HEK293 (cell line): ENCODE results near the gene TPCN2.

Experiments
- CTCF ChIA-PET: fragments of 350-600 bp; formaldehyde crosslinking; extraction: SDS; loops from one replicate; lab custom pipeline; 2021; ENCODE audit warnings: antibody characterized with exemption; lab: Yijun Ruan, JAX
- POLR2A ChIA-PET: fragments of 300-600 bp; formaldehyde crosslinking; extraction: SDS; loops from one replicate; lab custom pipeline; 2020; ENCODE audit warnings: antibody characterized with exemption, inconsistent platforms; lab: Yijun Ruan, JAX
- H3K27ac ChIP-seq: fragments of 200-500 bp; sonication (Bioruptor generic); 2 replicates; pipeline ENCODE4 v1.5.1; 2014; ENCODE audit warnings: low read depth, low read length, control low read depth, inconsistent platforms; ENCODE audit errors: extremely low read depth
- H3K36me3 ChIP-seq, 2 experiments: fragments of 200-500 bp in 1 of 2; sonication (Bioruptor generic) in 1 of 2; 1 replicate in 1 of 2; 2 replicates in 1 of 2; pipeline ENCODE4 v1.5.1; 2014 to 2017; ENCODE audit warnings: inconsistent platforms in 2 of 2, low read length in 2 of 2; ENCODE audit not compliant: control insufficient read depth in 2 of 2, insufficient read depth in 1 of 2
- H3K4me1 ChIP-seq: fragments of 200-500 bp; sonication (Bioruptor generic); 2 replicates; pipeline ENCODE4 v1.5.1; 2014; ENCODE audit warnings: mild to moderate bottlenecking, low read length, inconsistent platforms; ENCODE audit not compliant: control insufficient read depth, insufficient read depth
- H3K4me3 ChIP-seq: 2 replicates; pipeline ENCODE4 v1.5.1; 2011; ENCODE audit warnings: low read depth, mild to moderate bottlenecking, control low read depth, low read length, moderate library complexity
- H3K9me3 ChIP-seq: fragments of 200-500 bp; sonication (Bioruptor generic); 2 replicates; pipeline ENCODE4 v1.5.1; 2014; ENCODE audit warnings: low read depth, low read length, inconsistent platforms; ENCODE audit not compliant: control insufficient read depth, insufficient read depth
- GLI4 ChIP-seq: fragments of 450-650 bp; formaldehyde crosslinking; IDR thresholded peaks from 2 replicates; pipeline ENCODE4 v1.5.1; 2016; ENCODE audit warnings: missing biosample characterization, missing genetic modification characterization
- SCRT1 ChIP-seq: fragments of 450-650 bp; formaldehyde crosslinking; IDR thresholded peaks from 2 replicates; pipeline ENCODE4 v1.5.1; 2016; ENCODE audit warnings: missing biosample characterization, missing genetic modification characterization, borderline replicate concordance
- SETDB1 ChIP-seq: IDR thresholded peaks from one replicate; pipeline ENCODE4 v1.6.1; 2017; ENCODE audit warnings: mild to moderate bottlenecking, low read length, moderate library complexity, mixed read lengths; ENCODE audit not compliant: insufficient read length
- SP3 ChIP-seq: fragments of 450-650 bp; formaldehyde crosslinking; IDR thresholded peaks from 2 replicates; pipeline ENCODE4 v1.5.1; 2016; ENCODE audit warnings: missing biosample characterization, missing genetic modification characterization
- ZFP37 ChIP-seq: fragments of 450-650 bp; formaldehyde crosslinking; IDR thresholded peaks from 2 replicates; pipeline ENCODE4 v1.5.1; 2016; ENCODE audit warnings: missing biosample characterization, missing genetic modification characterization
- ZNF112 ChIP-seq: fragments of 450-650 bp; formaldehyde crosslinking; IDR thresholded peaks from 2 replicates; pipeline ENCODE4 v1.5.0; 2017; ENCODE audit warnings: missing biosample characterization, missing genetic modification characterization
- ZNF157 ChIP-seq: fragments of 450-650 bp; formaldehyde crosslinking; IDR thresholded peaks from 2 replicates; pipeline ENCODE4 v1.5.1; 2016; ENCODE audit warnings: missing biosample characterization, missing genetic modification characterization
- ZNF202 ChIP-seq: fragments of 450-650 bp; formaldehyde crosslinking; IDR thresholded peaks from 2 replicates; pipeline ENCODE4 v1.5.1; 2016; ENCODE audit warnings: missing biosample characterization, missing genetic modification characterization, borderline replicate concordance
- ZNF350 ChIP-seq: fragments of 450-650 bp; formaldehyde crosslinking; IDR thresholded peaks from 2 replicates; pipeline ENCODE4 v1.5.0; 2017; ENCODE audit warnings: missing biosample characterization, mild to moderate bottlenecking, missing genetic modification characterization
- ZNF37A ChIP-seq: fragments of 450-650 bp; IDR thresholded peaks from 2 replicates; pipeline ENCODE4 v1.5.1; 2018; ENCODE audit warnings: missing biosample characterization, missing genetic modification characterization
- ZNF558 ChIP-seq: fragments of 450-650 bp; formaldehyde crosslinking; IDR thresholded peaks from 2 replicates; pipeline ENCODE4 v1.5.1; 2016; ENCODE audit warnings: missing biosample characterization, missing genetic modification characterization
- ZNF785 ChIP-seq: fragments of 450-650 bp; formaldehyde crosslinking; IDR thresholded peaks from 2 replicates; pipeline ENCODE4 v1.5.1; 2016; ENCODE audit warnings: missing biosample characterization, missing genetic modification characterization
- ZNF791 ChIP-seq: fragments of 450-650 bp; formaldehyde crosslinking; IDR thresholded peaks from 2 replicates; pipeline ENCODE4 v1.5.1; 2016; ENCODE audit warnings: missing biosample characterization, missing genetic modification characterization
- TF ChIP-seq, protein P1 (sequence below): fragments of 450-650 bp; formaldehyde crosslinking; IDR thresholded peaks from 2 replicates; pipeline ENCODE4 v1.5.1; 2017; ENCODE audit warnings: missing biosample characterization, missing genetic modification characterization
- TF ChIP-seq, protein P2 (sequence below): IDR thresholded peaks from 2 replicates; pipeline ENCODE4 v1.6.1; 2011; ENCODE audit warnings: mild to moderate bottlenecking, low read depth, low read length, borderline replicate concordance
- TF ChIP-seq, protein P3 (sequence below): sonication (generic); formaldehyde crosslinking; IDR thresholded peaks from 2 replicates; pipeline ENCODE4 v1.8.1; 2022; ENCODE audit warnings: mild to moderate bottlenecking, moderate library complexity, missing genetic modification reagents
- TF ChIP-seq, protein P4 (sequence below): fragments of 450-650 bp; formaldehyde crosslinking; IDR thresholded peaks from 2 replicates; pipeline ENCODE4 v1.5.1; 2016; ENCODE audit warnings: missing biosample characterization, missing genetic modification characterization
- TF ChIP-seq, protein P5 (sequence below): fragments of 450-650 bp; formaldehyde crosslinking; IDR thresholded peaks from 2 replicates; pipeline ENCODE4 v1.5.1; 2017; ENCODE audit warnings: missing biosample characterization, missing genetic modification characterization
- TF ChIP-seq, protein P6 (sequence below): fragments of 450-650 bp; formaldehyde crosslinking; IDR thresholded peaks from 2 replicates; pipeline ENCODE4 v1.5.1; 2016; ENCODE audit warnings: missing biosample characterization, missing genetic modification characterization, low read depth
- TF ChIP-seq, protein P7 (sequence below): fragments of 450-650 bp; formaldehyde crosslinking; IDR thresholded peaks from 2 replicates; pipeline ENCODE4 v1.5.1; 2016; ENCODE audit warnings: missing biosample characterization, missing genetic modification characterization

Gene TPCN2

DNA sequence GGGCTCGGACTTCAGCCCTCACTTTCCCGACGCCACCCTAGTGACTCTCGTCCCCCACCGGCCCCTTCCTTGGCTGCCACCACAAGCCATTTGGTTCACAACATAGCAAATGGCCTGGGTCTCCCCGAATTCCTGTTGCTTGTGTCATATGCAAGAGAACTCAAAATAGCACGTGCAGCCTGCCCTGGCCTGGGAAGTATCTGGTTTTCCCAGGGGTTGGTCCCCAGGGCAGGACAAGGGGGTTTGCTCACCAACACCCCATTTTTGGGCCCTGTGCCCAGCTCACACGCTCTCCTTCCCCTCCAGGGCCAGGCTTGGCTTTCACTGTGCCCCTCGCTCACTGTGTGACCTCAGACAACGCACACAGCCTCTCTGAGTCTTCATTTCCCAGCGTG, 12.8 kb upstream of the TPCN2 start:
- ChIA-PET POLR2A (interaction anchor here (1.5 kb wide), 1 partner anchor 13 kb away, joined by 6 read pairs; the partner anchor contains the start of gene TPCN2), CTCF (interaction anchor here (0.6 kb wide), 2 partner anchors 11 to 29 kb away, joined by 3 read pairs; no protein-coding TSS in a partner anchor)
- Histone ChIP-seq H3K4me1 (no peaks in the 10 kb centered on the region), H3K4me3 (no peak overlapping the region), H3K36me3 (no peaks in the 10 kb centered on the region), H3K27ac (no peak overlapping the region)
- TF ChIP-seq SCRT1 (no peak), ZNF791 (tag by site-specific recombination) (no peak)
- TF ChIP-seq, all 188 proteins: peak for 0
- H3K9me3 ChIP-seq = no peaks in the 10 kb centered on the region

DNA sequence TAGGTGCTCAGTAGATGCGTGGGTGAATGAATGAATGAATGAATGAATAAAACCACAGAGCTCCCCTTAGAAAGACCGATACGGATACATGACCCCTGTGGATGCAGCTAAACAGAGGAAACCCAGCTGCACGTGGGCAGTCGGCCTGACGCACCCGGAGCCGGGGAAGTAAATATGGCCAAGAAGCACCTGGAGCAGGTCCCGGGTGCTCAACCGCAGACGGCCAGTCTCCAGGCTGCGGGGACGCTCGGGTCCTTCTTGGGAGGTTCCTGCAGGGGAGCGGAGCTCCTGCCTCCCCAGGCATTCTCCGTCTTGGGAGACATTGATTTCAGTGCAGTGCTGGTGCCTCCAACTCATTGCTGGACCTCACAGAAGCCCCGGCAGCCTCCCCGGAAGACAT, 11.7 kb upstream of the TPCN2 start:
- TF ChIP-seq ZNF37A (tag by site-specific recombination) = no peak
- no peak for TF ChIP-seq GLI4
- no peak for TF ChIP-seq ZNF785 (tag by site-specific recombination)
- TF ChIP-seq ZNF202 = no peak
- TF ChIP-seq, protein P1, sequence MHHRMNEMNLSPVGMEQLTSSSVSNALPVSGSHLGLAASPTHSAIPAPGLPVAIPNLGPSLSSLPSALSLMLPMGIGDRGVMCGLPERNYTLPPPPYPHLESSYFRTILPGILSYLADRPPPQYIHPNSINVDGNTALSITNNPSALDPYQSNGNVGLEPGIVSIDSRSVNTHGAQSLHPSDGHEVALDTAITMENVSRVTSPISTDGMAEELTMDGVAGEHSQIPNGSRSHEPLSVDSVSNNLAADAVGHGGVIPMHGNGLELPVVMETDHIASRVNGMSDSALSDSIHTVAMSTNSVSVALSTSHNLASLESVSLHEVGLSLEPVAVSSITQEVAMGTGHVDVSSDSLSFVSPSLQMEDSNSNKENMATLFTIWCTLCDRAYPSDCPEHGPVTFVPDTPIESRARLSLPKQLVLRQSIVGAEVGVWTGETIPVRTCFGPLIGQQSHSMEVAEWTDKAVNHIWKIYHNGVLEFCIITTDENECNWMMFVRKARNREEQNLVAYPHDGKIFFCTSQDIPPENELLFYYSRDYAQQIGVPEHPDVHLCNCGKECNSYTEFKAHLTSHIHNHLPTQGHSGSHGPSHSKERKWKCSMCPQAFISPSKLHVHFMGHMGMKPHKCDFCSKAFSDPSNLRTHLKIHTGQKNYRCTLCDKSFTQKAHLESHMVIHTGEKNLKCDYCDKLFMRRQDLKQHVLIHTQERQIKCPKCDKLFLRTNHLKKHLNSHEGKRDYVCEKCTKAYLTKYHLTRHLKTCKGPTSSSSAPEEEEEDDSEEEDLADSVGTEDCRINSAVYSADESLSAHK (tag by site-specific recombination) = no peak
- TF ChIP-seq, protein P2, sequence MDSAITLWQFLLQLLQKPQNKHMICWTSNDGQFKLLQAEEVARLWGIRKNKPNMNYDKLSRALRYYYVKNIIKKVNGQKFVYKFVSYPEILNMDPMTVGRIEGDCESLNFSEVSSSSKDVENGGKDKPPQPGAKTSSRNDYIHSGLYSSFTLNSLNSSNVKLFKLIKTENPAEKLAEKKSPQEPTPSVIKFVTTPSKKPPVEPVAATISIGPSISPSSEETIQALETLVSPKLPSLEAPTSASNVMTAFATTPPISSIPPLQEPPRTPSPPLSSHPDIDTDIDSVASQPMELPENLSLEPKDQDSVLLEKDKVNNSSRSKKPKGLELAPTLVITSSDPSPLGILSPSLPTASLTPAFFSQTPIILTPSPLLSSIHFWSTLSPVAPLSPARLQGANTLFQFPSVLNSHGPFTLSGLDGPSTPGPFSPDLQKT = no peak
- TF ChIP-seq ZNF791 (tag by site-specific recombination) = no peak
- no peak for TF ChIP-seq SP3 (tag by site-specific recombination)
- no peak for TF ChIP-seq ZNF558 (tag by site-specific recombination)
- no peaks in the 10 kb centered on the region for H3K4me1 ChIP-seq
- no peaks in the 10 kb centered on the region for H3K36me3 ChIP-seq
- ChIA-PET CTCF (no interaction called here), POLR2A (interaction anchor here (1.5 kb wide), 1 partner anchor 12 kb away, joined by 6 read pairs; the partner anchor contains the start of gene TPCN2)
- H3K4me3 ChIP-seq = no peak overlapping the region
- no peak overlapping the region for H3K27ac ChIP-seq
- H3K9me3 ChIP-seq = no peaks in the 10 kb centered on the region

DNA sequence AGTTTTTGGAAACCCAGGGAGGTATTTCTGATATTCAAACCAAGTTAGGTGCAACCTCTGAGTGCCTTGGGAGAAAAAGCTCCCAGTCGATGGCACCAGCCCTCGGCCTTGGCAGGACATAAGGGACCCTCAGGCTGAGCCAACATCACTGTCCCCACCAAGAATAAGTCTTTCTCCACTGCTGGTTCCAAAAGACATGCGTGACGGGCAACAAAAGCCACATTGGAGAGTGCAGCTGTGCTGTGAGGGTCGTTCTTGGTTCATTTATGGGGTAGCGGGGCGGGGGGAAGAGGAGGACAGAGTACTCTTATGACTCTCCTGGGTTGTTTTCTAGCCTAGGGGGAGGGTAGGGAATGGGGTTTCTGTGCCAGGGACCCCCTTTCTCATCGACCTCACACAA, 11.2 kb upstream of the TPCN2 start:
- no peaks in the 10 kb centered on the region for H3K36me3 ChIP-seq
- ChIA-PET CTCF (no interaction called here), POLR2A (no interaction called here)
- H3K27ac ChIP-seq = no peak overlapping the region
- H3K4me1 ChIP-seq = no peaks in the 10 kb centered on the region
- no peaks in the 10 kb centered on the region for H3K9me3 ChIP-seq
- no peak overlapping the region for H3K4me3 ChIP-seq
- TF ChIP-seq, protein P3, sequence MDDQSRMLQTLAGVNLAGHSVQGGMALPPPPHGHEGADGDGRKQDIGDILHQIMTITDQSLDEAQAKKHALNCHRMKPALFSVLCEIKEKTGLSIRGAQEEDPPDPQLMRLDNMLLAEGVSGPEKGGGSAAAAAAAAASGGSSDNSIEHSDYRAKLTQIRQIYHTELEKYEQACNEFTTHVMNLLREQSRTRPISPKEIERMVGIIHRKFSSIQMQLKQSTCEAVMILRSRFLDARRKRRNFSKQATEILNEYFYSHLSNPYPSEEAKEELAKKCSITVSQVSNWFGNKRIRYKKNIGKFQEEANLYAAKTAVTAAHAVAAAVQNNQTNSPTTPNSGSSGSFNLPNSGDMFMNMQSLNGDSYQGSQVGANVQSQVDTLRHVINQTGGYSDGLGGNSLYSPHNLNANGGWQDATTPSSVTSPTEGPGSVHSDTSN (CRISPR knock-in tag) = no peak
- TF ChIP-seq ZNF157 (tag by site-specific recombination) (no peak), ZFP37 (tag by site-specific recombination) (no peak), SETDB1 (no peak), ZNF350 (tag by site-specific recombination) (no peak), ZNF112 (tag by site-specific recombination) (no peak)
- TF ChIP-seq, protein P4, sequence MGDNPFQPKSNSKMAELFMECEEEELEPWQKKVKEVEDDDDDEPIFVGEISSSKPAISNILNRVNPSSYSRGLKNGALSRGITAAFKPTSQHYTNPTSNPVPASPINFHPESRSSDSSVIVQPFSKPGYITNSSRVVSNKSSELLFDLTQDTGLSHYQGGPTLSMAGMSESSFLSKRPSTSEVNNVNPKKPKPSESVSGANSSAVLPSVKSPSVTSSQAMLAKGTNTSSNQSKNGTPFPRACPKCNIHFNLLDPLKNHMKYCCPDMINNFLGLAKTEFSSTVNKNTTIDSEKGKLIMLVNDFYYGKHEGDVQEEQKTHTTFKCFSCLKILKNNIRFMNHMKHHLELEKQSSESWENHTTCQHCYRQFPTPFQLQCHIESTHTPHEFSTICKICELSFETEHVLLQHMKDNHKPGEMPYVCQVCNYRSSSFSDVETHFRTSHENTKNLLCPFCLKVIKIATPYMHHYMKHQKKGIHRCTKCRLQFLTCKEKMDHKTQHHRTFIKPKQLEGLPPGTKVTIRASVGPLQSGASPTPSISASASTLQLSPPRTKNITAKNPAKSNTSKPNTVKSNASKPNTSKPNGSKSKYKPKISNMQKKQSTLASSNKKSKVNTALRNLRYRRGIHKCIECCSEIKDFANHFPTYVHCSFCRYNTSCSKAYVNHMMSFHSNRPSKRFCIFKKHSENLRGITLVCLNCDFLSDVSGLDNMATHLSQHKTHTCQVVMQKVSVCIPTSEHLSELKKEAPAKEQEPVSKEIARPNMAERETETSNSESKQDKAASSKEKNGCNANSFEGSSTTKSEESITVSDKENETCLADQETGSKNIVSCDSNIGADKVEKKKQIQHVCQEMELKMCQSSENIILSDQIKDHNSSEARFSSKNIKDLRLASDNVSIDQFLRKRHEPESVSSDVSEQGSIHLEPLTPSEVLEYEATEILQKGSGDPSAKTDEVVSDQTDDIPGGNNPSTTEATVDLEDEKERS (tag by site-specific recombination) = no peak
- TF ChIP-seq, protein P5, sequence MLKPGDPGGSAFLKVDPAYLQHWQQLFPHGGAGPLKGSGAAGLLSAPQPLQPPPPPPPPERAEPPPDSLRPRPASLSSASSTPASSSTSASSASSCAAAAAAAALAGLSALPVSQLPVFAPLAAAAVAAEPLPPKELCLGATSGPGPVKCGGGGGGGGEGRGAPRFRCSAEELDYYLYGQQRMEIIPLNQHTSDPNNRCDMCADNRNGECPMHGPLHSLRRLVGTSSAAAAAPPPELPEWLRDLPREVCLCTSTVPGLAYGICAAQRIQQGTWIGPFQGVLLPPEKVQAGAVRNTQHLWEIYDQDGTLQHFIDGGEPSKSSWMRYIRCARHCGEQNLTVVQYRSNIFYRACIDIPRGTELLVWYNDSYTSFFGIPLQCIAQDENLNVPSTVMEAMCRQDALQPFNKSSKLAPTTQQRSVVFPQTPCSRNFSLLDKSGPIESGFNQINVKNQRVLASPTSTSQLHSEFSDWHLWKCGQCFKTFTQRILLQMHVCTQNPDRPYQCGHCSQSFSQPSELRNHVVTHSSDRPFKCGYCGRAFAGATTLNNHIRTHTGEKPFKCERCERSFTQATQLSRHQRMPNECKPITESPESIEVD = no peak
- TF ChIP-seq, protein P6, sequence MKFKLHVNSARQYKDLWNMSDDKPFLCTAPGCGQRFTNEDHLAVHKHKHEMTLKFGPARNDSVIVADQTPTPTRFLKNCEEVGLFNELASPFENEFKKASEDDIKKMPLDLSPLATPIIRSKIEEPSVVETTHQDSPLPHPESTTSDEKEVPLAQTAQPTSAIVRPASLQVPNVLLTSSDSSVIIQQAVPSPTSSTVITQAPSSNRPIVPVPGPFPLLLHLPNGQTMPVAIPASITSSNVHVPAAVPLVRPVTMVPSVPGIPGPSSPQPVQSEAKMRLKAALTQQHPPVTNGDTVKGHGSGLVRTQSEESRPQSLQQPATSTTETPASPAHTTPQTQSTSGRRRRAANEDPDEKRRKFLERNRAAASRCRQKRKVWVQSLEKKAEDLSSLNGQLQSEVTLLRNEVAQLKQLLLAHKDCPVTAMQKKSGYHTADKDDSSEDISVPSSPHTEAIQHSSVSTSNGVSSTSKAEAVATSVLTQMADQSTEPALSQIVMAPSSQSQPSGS = no peak
- TF ChIP-seq, protein P7, sequence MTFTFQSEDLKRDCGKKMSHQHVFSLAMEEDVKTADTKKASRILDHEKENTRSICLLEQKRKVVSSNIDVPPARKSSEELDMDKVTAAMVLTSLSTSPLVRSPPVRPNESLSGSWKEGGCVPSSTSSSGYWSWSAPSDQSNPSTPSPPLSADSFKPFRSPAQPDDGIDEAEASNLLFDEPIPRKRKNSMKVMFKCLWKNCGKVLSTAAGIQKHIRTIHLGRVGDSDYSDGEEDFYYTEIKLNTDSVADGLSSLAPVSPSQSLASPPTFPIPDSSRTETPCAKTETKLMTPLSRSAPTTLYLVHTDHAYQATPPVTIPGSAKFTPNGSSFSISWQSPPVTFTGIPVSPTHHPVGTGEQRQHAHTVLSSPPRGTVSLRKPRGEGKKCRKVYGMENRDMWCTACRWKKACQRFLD (tag by site-specific recombination) = no peak
